Cerebellar nuclear complex (tissue), 1 donor: Measurements from ENCODE around the gene AKAP13.
"Not testable (repeated sequence)": the region's sequence is repeated elsewhere in the genome, so short reads cannot be mapped to it uniquely, and the experiment has no call there.

ENCODE experiments used
- DNase-seq, 2 experiments: peaks; one replicate each; lab custom pipeline; 2025; lab: John Stamatoyannopoulos, UW

AKAP13 gene

DNA sequence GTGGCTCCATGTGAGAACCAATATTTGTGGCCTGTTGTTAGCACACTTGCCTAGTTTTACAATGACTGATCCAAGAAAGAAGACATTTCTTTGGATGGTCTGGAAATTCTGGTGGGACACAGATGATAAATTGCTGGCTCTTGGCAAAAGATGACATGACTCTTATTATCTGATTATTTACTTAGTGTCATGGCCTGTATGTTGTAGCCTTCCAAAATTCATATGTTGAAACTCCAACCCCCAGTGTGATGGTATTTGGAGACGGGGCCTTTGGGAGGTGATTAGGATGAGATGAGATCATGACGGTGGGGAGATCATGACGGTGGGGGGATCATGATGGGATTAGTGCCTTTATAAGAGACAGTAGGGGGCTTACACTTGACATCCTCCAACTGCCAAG lies 30.0 kb upstream of the AKAP13 start:
- DNase-seq, result no peak

DNA sequence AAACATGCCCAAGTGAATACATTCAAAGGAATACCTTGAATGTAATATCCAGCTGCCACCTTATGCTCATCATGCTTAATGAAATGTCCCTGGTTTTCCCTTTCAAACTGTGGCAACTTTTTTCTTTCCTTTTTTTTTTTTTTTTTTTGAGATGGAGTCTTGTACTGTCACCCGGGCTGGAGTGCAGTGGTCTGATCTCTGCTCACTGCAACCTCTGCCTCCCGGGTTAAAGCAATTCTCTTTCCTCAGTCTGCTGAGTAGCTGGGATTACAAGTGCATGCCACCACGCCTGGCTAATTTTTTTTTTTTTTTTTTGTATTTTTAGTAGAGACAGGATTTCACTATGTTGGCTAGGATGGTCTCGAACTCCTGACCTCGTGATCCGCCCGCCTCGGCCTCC lies 28.9 kb upstream of the AKAP13 start:
- DNase-seq, result not testable (repeated sequence)

DNA sequence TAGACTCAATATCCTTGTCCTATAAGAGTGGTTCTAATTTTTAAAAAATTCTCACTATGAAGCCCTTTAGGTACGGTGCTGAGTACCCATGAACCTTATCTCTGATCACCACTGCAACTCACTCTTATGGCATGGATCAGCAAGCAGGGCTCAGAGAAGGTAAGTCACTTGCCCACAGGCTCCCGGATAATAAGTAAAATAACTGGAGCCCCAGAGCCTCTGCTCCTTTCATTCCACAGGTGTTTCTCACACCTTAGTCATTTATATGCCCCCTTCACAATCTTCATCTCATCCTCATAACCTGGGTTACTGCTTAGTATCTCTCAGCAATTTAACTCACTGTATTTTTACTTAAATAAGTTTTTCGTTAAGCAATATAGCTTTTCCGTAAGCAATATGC lies 28.4 kb upstream of the AKAP13 start:
- DNase-seq, result no peak

DNA sequence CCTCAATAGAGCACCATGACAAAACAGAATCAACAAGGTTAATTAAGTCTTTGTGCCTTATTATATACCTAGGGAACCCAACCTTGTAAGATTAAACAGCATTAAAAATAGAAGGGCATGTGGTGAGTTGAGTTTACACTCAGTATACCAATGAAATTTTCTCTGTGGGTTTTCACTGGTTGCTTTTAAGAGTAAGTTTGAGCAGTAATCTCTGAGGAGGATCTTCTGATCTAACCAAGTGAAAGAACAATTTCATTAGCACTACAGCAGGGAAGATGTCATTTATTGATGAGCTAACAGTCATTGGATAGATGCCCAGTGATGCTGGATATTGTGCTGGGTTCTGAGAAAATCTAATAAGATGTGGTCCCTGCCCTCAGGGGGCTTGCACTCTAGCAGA lies 26.9 kb upstream of the AKAP13 start:
- no peak for DNase-seq

- no peak for DNase-seq
Observed at GRCh38 chr15:85354461-85354860, 25.9 kb upstream of the AKAP13 start.

GRCh38 chr15:85354948-85355347 lies 25.5 kb upstream of the AKAP13 start:
- no peak for DNase-seq

DNA sequence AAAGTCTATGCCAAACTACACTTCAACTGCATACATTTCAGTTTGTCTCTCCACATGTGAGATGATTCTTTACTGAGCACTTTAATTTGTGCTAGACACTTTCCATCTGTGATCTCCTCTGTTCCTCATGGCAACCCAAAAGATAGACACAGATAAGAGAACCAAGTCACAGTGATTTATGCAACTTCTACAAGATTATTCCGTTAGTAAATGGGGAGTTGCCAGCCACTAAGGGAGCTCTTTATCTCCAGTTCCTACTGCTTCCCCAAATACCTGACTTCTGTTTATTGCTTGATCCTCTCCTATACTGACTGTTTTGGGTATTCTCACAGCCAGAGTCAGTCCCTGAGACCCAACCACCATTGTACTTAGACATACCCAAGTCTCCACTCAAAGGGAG lies 24.1 kb upstream of the AKAP13 start:
- DNase-seq, result no peak

DNA sequence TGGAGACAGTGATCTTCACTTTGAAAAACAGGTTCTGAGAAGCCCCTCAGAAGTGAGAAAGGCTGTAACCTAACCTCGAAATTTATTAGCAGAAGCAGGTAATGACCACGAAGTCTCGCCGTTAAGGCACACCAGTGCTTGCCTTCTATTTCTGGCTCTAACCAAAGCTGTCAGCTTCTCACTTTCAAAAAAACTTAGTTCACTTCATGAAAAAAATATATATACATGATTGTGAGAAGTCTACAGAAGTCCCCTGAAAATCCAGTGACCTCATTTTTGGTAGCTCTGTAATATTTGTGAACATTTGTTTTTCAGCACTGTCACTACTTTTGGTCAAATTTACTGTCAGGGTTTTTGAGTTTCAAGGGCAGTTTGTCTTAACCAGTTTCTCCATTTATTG lies 19.1 kb upstream of the AKAP13 start:
- DNase-seq, result no peak

DNA sequence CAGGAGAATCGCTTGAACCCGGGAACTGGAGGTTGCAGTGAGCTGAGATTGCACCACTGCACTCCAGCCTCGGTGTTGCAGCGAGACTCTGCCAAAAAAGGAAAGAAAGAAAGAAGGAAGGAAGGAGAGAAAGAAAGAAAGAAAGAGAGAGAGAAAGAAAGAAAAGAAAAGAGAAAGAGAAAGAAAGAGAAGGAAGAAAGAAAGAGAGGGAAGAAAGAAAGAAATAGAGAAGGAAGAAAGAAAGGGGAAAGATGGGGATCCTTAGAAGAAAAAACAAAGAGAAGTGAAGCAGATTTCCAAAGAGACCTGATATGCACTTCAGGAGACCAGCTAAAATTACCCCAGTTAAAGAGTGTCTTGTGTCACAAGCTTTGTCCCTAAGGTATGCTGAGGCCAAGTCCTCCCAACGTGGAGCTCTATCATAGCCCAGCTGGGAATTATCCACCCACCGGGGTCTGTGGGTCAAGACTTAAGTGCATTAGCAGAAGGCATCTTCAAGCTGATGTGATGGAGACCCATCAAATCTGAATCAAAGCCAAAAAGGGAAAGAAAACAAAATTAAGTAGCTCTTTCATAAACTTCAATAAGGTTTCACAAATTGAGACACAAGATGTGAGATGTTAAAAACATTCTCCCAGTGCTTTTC lies 17.8 kb upstream of the AKAP13 start:
- no peak for DNase-seq

GRCh38 chr15:85365980-85366379 lies 14.4 kb upstream of the AKAP13 start:
- no peak for DNase-seq

DNA sequence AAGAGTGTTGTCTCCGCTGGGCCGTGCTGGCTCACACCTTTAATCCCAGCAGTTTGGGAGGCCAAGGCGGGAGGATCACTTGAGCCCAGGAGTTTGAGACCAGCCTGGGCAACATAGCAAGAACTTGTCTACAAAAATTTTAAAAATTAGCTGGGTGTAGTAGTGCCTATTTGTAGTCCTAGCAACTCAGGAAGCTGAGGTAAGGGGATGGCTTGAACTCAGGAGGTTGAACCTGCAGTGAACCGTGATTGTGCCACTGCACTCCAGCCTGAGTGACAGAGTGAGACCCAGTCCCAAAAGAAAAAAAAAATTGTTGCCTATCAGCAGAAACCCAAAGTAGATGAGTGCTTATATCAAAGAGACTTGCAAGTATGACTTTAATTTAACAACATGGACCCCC lies 12.7 kb upstream of the AKAP13 start:
- DNase-seq, result no peak

DNA sequence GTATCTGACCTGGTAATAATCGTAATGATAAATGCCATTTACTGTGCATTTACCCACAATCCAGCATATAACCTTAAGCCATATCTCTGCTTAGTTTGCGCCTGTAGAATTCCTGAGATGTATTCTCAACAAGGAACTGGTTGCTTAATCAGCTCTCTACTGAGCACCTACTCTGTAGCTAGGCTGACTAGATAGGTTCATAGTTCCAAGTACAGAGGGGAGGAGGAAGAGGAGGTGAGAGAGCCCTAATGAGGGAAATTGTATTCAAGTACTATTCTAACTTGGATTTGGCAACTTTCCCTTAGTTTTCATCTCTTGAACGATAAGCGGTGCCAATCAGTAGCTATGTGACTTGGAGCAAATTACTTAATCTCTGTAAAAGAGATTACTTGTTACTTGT lies 5.6 kb upstream of the AKAP13 start:
- DNase-seq, result no peak

DNA sequence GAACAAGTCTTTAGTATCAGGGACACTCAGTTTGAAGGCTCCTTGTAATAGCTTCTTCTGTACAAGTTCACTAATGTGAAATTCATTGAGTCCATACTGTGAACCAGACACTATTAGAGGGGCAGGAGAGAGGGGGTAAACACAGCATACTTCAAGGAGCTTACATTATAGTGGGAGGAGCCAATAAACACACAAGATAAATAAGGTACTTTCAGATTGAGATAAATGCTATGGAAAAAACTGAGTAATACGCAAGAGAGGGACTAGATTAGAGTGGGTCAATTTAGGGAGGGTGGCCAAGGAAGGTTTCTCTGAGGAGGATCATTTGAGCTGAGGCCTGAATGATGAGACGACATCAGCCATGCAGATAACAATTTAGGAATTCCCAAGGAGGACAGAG lies 3.1 kb upstream of the AKAP13 start:
- no peak for DNase-seq

DNA sequence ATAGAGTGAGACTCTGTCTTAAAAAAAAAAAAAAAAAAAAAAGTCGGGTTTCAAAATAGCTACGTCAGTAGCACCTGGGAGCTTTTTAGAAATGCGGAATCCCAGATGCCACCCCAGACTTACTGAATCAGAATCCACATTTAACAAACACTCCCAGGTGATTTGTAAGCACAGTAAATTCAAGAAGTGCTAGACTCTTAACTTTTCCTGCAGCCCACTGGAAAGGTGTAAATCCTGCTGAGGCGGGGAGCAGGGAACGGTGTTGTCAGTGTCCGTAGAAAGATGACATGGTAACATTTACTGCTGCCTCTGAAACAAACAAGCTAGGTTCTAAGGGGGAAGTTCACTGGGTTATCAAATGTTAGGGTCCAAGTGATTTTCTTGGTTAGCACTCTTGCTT lies 2.4 kb upstream of the AKAP13 start:
- no peak for DNase-seq

DNA sequence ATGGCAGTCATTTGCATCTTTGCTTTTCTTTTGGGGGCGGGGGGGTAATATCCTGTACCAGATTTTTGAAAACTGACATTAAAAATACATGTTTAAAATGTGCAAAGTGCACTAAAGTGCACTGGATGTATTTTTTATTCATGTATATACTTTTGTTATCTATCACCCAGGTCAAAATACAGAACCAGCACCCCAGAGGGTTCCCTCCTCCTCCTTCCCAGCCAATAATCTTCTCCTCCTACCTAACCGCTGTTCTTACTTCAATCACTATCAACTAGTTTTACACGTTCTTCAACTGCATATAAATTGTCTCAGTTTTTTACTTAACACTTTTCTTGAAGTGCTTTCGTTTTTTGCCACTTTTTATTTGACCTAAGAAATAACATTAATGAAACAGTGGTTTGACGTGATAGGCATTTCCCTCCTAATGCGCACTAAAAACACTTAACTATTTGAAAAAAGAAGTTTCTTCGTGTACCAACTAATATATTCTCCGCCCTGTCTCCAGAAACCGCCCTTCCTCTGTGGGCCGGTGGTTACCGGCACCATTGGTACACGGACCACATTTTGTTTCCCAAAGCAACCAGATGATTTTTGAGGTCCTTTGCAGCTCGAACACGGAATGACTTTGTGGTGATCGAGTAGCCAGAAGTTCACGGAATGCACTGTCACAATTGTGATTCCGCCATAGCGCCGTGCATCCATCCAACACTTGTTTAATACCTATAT lies 836 bp upstream of the AKAP13 start:
- DNase-seq, result no peak

- no peak for DNase-seq
Observed at GRCh38 chr15:85380812-85381642, 624 bp downstream of the AKAP13 start.

DNA sequence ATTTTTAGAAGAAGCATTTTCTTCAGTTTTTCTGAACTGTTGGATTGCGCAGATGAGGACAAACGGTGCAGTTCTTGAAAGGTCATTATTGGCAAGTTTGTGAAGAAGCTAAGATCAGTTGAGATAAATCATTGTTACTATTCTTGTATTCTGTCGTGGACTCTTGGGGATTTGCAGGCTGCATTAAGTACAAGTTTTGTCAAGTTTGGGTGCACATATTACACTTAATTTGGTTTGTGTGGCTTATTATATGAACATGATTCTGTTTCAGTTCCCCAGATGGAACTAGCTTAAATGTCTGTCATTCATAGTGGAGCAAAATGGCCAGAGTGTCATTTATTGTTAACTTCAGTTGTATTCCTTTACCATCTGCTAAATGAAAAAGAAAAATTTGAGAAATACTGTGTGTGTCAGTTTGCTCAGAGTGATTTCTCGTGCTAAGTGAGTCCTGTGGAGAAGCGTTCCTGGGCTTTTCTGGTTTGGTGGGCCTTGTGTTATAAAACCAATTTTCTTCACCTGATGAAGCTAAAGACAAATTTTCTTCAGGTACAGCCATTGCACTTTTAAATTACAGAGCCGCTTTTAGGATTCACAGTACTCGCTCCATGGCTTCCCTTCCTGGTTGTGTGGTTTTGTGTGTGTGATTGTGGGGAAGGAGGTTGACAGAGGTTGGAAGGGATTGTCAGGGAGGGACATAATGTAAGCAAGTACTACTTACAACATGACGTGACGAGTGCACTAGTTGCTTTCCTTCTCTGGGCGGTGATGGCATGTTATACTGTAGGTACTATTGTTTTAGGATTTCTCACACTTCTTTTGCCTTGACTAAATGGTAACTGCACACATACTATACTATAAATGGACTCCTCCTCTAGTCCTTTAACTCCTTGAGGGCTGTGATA lies 1.7 kb downstream of the AKAP13 start:
- no peak for DNase-seq

DNA sequence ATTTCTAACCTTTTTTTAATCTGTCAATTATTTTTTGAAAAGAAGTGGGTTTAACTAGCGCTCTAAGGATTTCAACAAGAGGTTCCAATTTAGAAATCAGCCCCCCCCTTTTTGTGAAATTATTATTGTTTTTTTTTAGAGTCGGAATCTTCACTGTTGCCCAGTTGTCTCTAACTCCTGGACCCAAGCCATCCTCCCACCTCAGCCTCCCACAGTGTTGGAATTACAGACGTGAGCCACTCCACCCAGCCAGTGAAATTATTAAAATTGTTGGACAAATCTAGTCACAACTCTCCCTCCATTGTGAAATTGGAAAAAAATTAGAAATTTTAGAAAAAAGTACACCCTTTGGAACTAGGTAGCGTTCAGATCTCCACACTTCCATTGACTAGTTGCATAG lies 2.5 kb downstream of the AKAP13 start:
- DNase-seq, result no peak

GRCh38 chr15:85383470-85384148 lies 3.2 kb downstream of the AKAP13 start:
- DNase-seq, result no peak

- no peak for DNase-seq
Observed at GRCh38 chr15:85386261-85386660, 5.9 kb downstream of the AKAP13 start.

GRCh38 chr15:85388566-85389305 lies 8.3 kb downstream of the AKAP13 start:
- DNase-seq, result no peak
